Raji (cell line): ENCODE measurements around the gene UBE2E2.

Experiments used
- POLR2A ChIP-seq: IDR thresholded peaks from 2 replicates; pipeline ENCODE4 v1.6.1; 2011; ENCODE audit warnings: low read depth, low read length, control low read depth; ENCODE audit not compliant: insufficient read depth

UBE2E2 gene

GRCh38 chr3:23213813-23214212 lies 10.7 kb downstream of the UBE2E2 start:
- TF ChIP-seq POLR2A: no peak

- TF ChIP-seq POLR2A: no peak
These were observed 14.9 kb downstream of the UBE2E2 start for GRCh38 chr3:23217872-23218554.

GRCh38 chr3:23219117-23219516 lies 16.0 kb downstream of the UBE2E2 start:
- TF ChIP-seq POLR2A: no peak

GRCh38 chr3:23219552-23219951 lies 16.4 kb downstream of the UBE2E2 start:
- no peak for TF ChIP-seq POLR2A

- TF ChIP-seq POLR2A: no peak
These were observed 18.0 kb downstream of the UBE2E2 start for GRCh38 chr3:23221136-23221535.

GRCh38 chr3:23232016-23232415 lies 28.9 kb downstream of the UBE2E2 start:
- TF ChIP-seq POLR2A: no peak

- TF ChIP-seq POLR2A: no peak
These were observed 29.7 kb downstream of the UBE2E2 start for GRCh38 chr3:23232854-23233253.

GRCh38 chr3:23235264-23235663 lies 32.1 kb downstream of the UBE2E2 start:
- no peak for TF ChIP-seq POLR2A

- no peak for TF ChIP-seq POLR2A
These were observed 33.8 kb downstream of the UBE2E2 start for GRCh38 chr3:23236890-23237289.

- no peak for TF ChIP-seq POLR2A
These were observed 35.0 kb downstream of the UBE2E2 start for GRCh38 chr3:23238156-23238555.

GRCh38 chr3:23238578-23238977 lies 35.5 kb downstream of the UBE2E2 start:
- no peak for TF ChIP-seq POLR2A

GRCh38 chr3:23239211-23240068 lies 36.3 kb downstream of the UBE2E2 start:
- TF ChIP-seq POLR2A: no peak

- TF ChIP-seq POLR2A: no peak
These were observed 37.2 kb downstream of the UBE2E2 start for GRCh38 chr3:23240171-23240785.

GRCh38 chr3:23241256-23241655 lies 38.1 kb downstream of the UBE2E2 start:
- TF ChIP-seq POLR2A: no peak

- TF ChIP-seq POLR2A: no peak
These were observed 39.0 kb downstream of the UBE2E2 start for GRCh38 chr3:23242106-23242505.
